ENCODE measurements around the gene CALM3.

The CALM3 gene

GRCh38 chr19:46608581-46609345, 7.6 kb downstream of the CALM3 start:
- no peak for DNase-seq (ENCODE audit: low read depth, low spot score)
- in situ Hi-C loops (cut with HindIII; ENCODE audit: low sequenced_read_pairs): no loop called here
- no peak overlapping the region for H3K4me3 ChIP-seq (ENCODE audit: low read depth, low read length)
- no peak for TF ChIP-seq CTCF (IDR thresholded peaks at IDR 0.05; ENCODE audit: low read depth, low read length)

GRCh38 chr19:46609511-46610412, 8.6 kb downstream of the CALM3 start:
- no peak for DNase-seq (ENCODE audit: low read depth, low spot score)
- TF ChIP-seq CTCF (IDR thresholded peaks at IDR 0.05; ENCODE audit: low read depth, low read length): no peak
- no peak overlapping the region for H3K4me3 ChIP-seq (ENCODE audit: low read depth, low read length)
- in situ Hi-C loops (cut with HindIII; ENCODE audit: low sequenced_read_pairs): no loop called here

- DNase-seq (ENCODE audit: low read depth, low spot score): no peak
- TF ChIP-seq CTCF (IDR thresholded peaks at IDR 0.05; ENCODE audit: low read depth, low read length): no peak
- no peak overlapping the region for H3K4me3 ChIP-seq (ENCODE audit: low read depth, low read length)
- in situ Hi-C loops (cut with HindIII; ENCODE audit: low sequenced_read_pairs): no loop called here
Observed at GRCh38 chr19:46610413-46610775, 9.3 kb downstream of the CALM3 start.

- in situ Hi-C loops (cut with HindIII; ENCODE audit: low sequenced_read_pairs): no loop called here
- DNase-seq (ENCODE audit: low read depth, low spot score): peak; percentile 56
- H3K4me3 ChIP-seq (ENCODE audit: low read depth, low read length): no peak overlapping the region
- no peak for TF ChIP-seq CTCF (IDR thresholded peaks at IDR 0.05; ENCODE audit: low read depth, low read length)
Observed at GRCh38 chr19:46610851-46611770, 10.0 kb downstream of the CALM3 start.

GRCh38 chr19:46611776-46612175, 10.6 kb downstream of the CALM3 start:
- DNase-seq (ENCODE audit: low read depth, low spot score): no peak
- no peak for TF ChIP-seq CTCF (IDR thresholded peaks at IDR 0.05; ENCODE audit: low read depth, low read length)
- H3K4me3 ChIP-seq (ENCODE audit: low read depth, low read length): no peak overlapping the region
- in situ Hi-C loops (cut with HindIII; ENCODE audit: low sequenced_read_pairs): no loop called here

GRCh38 chr19:46613525-46613924, 12.4 kb downstream of the CALM3 start:
- no peak for DNase-seq (ENCODE audit: low read depth, low spot score)
- TF ChIP-seq CTCF (IDR thresholded peaks at IDR 0.05; ENCODE audit: low read depth, low read length): no peak
- H3K4me3 ChIP-seq (ENCODE audit: low read depth, low read length): no peak overlapping the region
- in situ Hi-C loops (cut with HindIII; ENCODE audit: low sequenced_read_pairs): no loop called here
